HEK293 (cell line): Measurements from ENCODE around the gene RECK.

ENCODE experiments used
- CTCF ChIA-PET: fragments of 350-600 bp; formaldehyde crosslinking; extraction: SDS; loops from one replicate; lab custom pipeline; 2021; ENCODE audit warnings: antibody characterized with exemption; lab: Yijun Ruan, JAX
- POLR2A ChIA-PET: fragments of 300-600 bp; formaldehyde crosslinking; extraction: SDS; loops from one replicate; lab custom pipeline; 2020; ENCODE audit warnings: antibody characterized with exemption, inconsistent platforms; lab: Yijun Ruan, JAX
- H3K27ac ChIP-seq: fragments of 200-500 bp; sonication (Bioruptor generic); 2 replicates; pipeline ENCODE4 v1.5.1; 2014; ENCODE audit warnings: low read depth, low read length, control low read depth, inconsistent platforms; ENCODE audit errors: extremely low read depth
- H3K36me3 ChIP-seq, 2 experiments: fragments of 200-500 bp in 1 of 2; sonication (Bioruptor generic) in 1 of 2; 1 replicate in 1 of 2; 2 replicates in 1 of 2; pipeline ENCODE4 v1.5.1; 2014 to 2017; ENCODE audit warnings: inconsistent platforms in 2 of 2, low read length in 2 of 2; ENCODE audit not compliant: control insufficient read depth in 2 of 2, insufficient read depth in 1 of 2
- H3K4me1 ChIP-seq: fragments of 200-500 bp; sonication (Bioruptor generic); 2 replicates; pipeline ENCODE4 v1.5.1; 2014; ENCODE audit warnings: mild to moderate bottlenecking, low read length, inconsistent platforms; ENCODE audit not compliant: control insufficient read depth, insufficient read depth
- H3K4me3 ChIP-seq: 2 replicates; pipeline ENCODE4 v1.5.1; 2011; ENCODE audit warnings: low read depth, mild to moderate bottlenecking, control low read depth, low read length, moderate library complexity
- H3K9me3 ChIP-seq: fragments of 200-500 bp; sonication (Bioruptor generic); 2 replicates; pipeline ENCODE4 v1.5.1; 2014; ENCODE audit warnings: low read depth, low read length, inconsistent platforms; ENCODE audit not compliant: control insufficient read depth, insufficient read depth
- BCL11A ChIP-seq: fragments of 450-650 bp; formaldehyde crosslinking; IDR thresholded peaks from 2 replicates; pipeline ENCODE4 v1.5.1; 2016; ENCODE audit warnings: low read depth, missing biosample characterization, missing genetic modification characterization
- GLIS1 ChIP-seq: fragments of 450-650 bp; formaldehyde crosslinking; IDR thresholded peaks from 2 replicates; pipeline ENCODE4 v1.5.1; 2016; ENCODE audit warnings: missing biosample characterization, missing genetic modification characterization
- HOXD13 ChIP-seq: sonication (generic); formaldehyde crosslinking; IDR thresholded peaks from 2 replicates; pipeline ENCODE4 v1.8.0; 2022; ENCODE audit warnings: missing genetic modification reagents, borderline replicate concordance
- KLF7 ChIP-seq: fragments of 450-650 bp; formaldehyde crosslinking; IDR thresholded peaks from 2 replicates; pipeline ENCODE4 v1.5.1; 2016; ENCODE audit warnings: missing biosample characterization, missing genetic modification characterization, borderline replicate concordance
- OSR2 ChIP-seq: fragments of 450-650 bp; formaldehyde crosslinking; IDR thresholded peaks from 2 replicates; pipeline ENCODE4 v1.5.1; 2016; ENCODE audit warnings: missing biosample characterization, missing genetic modification characterization
- SALL2 ChIP-seq: fragments of 450-650 bp; formaldehyde crosslinking; IDR thresholded peaks from 2 replicates; pipeline ENCODE4 v1.5.0; 2017; ENCODE audit warnings: missing biosample characterization, mild to moderate bottlenecking, missing genetic modification characterization, borderline replicate concordance
- SETDB1 ChIP-seq: IDR thresholded peaks from one replicate; pipeline ENCODE4 v1.6.1; 2017; ENCODE audit warnings: mild to moderate bottlenecking, low read length, moderate library complexity, mixed read lengths; ENCODE audit not compliant: insufficient read length
- TCF7L2 ChIP-seq: IDR thresholded peaks from 2 replicates; pipeline ENCODE4 v1.6.1; 2011; ENCODE audit warnings: low read depth, mild to moderate bottlenecking, inconsistent platforms, low read length, moderate library complexity, borderline replicate concordance
- YY1 ChIP-seq: fragments of 450-650 bp; formaldehyde crosslinking; IDR thresholded peaks from 2 replicates; pipeline ENCODE4 v1.5.1; 2018; ENCODE audit warnings: missing biosample characterization, missing genetic modification characterization
- YY2 ChIP-seq: fragments of 450-650 bp; formaldehyde crosslinking; IDR thresholded peaks from 2 replicates; pipeline ENCODE4 v1.5.1; 2016; ENCODE audit warnings: missing biosample characterization, missing genetic modification characterization
- ZFP3 ChIP-seq: fragments of 450-650 bp; formaldehyde crosslinking; IDR thresholded peaks from 2 replicates; pipeline ENCODE4 v1.5.1; 2016; ENCODE audit warnings: low read depth, missing biosample characterization, missing genetic modification characterization
- ZFP37 ChIP-seq: fragments of 450-650 bp; formaldehyde crosslinking; IDR thresholded peaks from 2 replicates; pipeline ENCODE4 v1.5.1; 2016; ENCODE audit warnings: missing biosample characterization, missing genetic modification characterization
- ZFP69B ChIP-seq: fragments of 450-650 bp; formaldehyde crosslinking; IDR thresholded peaks from 2 replicates; pipeline ENCODE4 v1.5.1; 2016; ENCODE audit warnings: missing biosample characterization, missing genetic modification characterization
- ZNF157 ChIP-seq: fragments of 450-650 bp; formaldehyde crosslinking; IDR thresholded peaks from 2 replicates; pipeline ENCODE4 v1.5.1; 2016; ENCODE audit warnings: missing biosample characterization, missing genetic modification characterization
- ZNF169 ChIP-seq: fragments of 450-650 bp; formaldehyde crosslinking; IDR thresholded peaks from 2 replicates; pipeline ENCODE4 v1.5.1; 2016; ENCODE audit warnings: missing biosample characterization, missing genetic modification characterization
- ZNF175 ChIP-seq: fragments of 450-650 bp; formaldehyde crosslinking; IDR thresholded peaks from 2 replicates; pipeline ENCODE4 v1.5.1; 2016; ENCODE audit warnings: missing biosample characterization, missing genetic modification characterization
- ZNF266 ChIP-seq: fragments of 450-650 bp; formaldehyde crosslinking; IDR thresholded peaks from 2 replicates; pipeline ENCODE4 v1.5.1; 2016; ENCODE audit warnings: missing biosample characterization, missing genetic modification characterization, low read depth
- ZNF292 ChIP-seq: fragments of 450-650 bp; formaldehyde crosslinking; IDR thresholded peaks from 2 replicates; pipeline ENCODE4 v1.5.1; 2016; ENCODE audit warnings: low read depth, missing biosample characterization, missing genetic modification characterization, borderline replicate concordance
- ZNF302 ChIP-seq: fragments of 450-650 bp; formaldehyde crosslinking; IDR thresholded peaks from 2 replicates; pipeline ENCODE4 v1.5.1; 2016; ENCODE audit warnings: missing biosample characterization, missing genetic modification characterization, low read depth
- ZNF341 ChIP-seq: fragments of 450-650 bp; formaldehyde crosslinking; IDR thresholded peaks from 2 replicates; pipeline ENCODE4; 2016; ENCODE audit warnings: low read depth, missing biosample characterization, missing genetic modification characterization
- ZNF37A ChIP-seq: fragments of 450-650 bp; IDR thresholded peaks from 2 replicates; pipeline ENCODE4 v1.5.1; 2018; ENCODE audit warnings: missing biosample characterization, missing genetic modification characterization
- ZNF404 ChIP-seq: fragments of 450-650 bp; formaldehyde crosslinking; IDR thresholded peaks from 2 replicates; pipeline ENCODE4 v1.5.1; 2017; ENCODE audit warnings: missing biosample characterization, missing genetic modification characterization
- ZNF473 ChIP-seq: fragments of 450-650 bp; formaldehyde crosslinking; IDR thresholded peaks from 2 replicates; pipeline ENCODE4 v1.5.1; 2017; ENCODE audit warnings: missing biosample characterization, missing genetic modification characterization
- ZNF501 ChIP-seq: fragments of 450-650 bp; formaldehyde crosslinking; IDR thresholded peaks from 2 replicates; pipeline ENCODE4 v1.5.1; 2016; ENCODE audit warnings: missing biosample characterization, missing genetic modification characterization
- ZNF548 ChIP-seq: fragments of 450-650 bp; formaldehyde crosslinking; IDR thresholded peaks from 2 replicates; pipeline ENCODE4 v1.5.1; 2016; ENCODE audit warnings: missing biosample characterization, missing genetic modification characterization
- ZNF555 ChIP-seq: fragments of 450-650 bp; formaldehyde crosslinking; conservative IDR thresholded peaks from 2 replicates; pipeline ENCODE4 v1.5.1; 2017; ENCODE audit warnings: missing biosample characterization, mild to moderate bottlenecking, missing genetic modification characterization, inconsistent platforms
- ZNF561 ChIP-seq: fragments of 450-650 bp; IDR thresholded peaks from 2 replicates; pipeline ENCODE4 v1.5.1; 2018; ENCODE audit warnings: missing biosample characterization, missing genetic modification characterization, borderline replicate concordance
- ZNF600 ChIP-seq: fragments of 450-650 bp; formaldehyde crosslinking; IDR thresholded peaks from 2 replicates; pipeline ENCODE4 v1.5.1; 2016; ENCODE audit warnings: missing biosample characterization, missing genetic modification characterization
- ZNF623 ChIP-seq: fragments of 450-650 bp; formaldehyde crosslinking; IDR thresholded peaks from 2 replicates; pipeline ENCODE4 v1.5.1; 2016; ENCODE audit warnings: missing biosample characterization, missing genetic modification characterization
- ZNF626 ChIP-seq: fragments of 450-650 bp; sonication (Bioruptor Pico); formaldehyde crosslinking; IDR thresholded peaks from 2 replicates; pipeline ENCODE4 v1.5.1; 2018; ENCODE audit warnings: missing biosample characterization, missing genetic modification characterization, inconsistent platforms
- ZNF664 ChIP-seq: fragments of 450-650 bp; formaldehyde crosslinking; IDR thresholded peaks from 2 replicates; pipeline ENCODE4 v1.5.1; 2016; ENCODE audit warnings: missing biosample characterization, missing genetic modification characterization
- ZNF707 ChIP-seq: fragments of 450-650 bp; formaldehyde crosslinking; IDR thresholded peaks from 2 replicates; pipeline ENCODE4 v1.5.1; 2016; ENCODE audit warnings: missing biosample characterization, missing genetic modification characterization
- TF ChIP-seq, protein P1 (sequence below): fragments of 450-650 bp; formaldehyde crosslinking; IDR thresholded peaks from 2 replicates; pipeline ENCODE4 v1.5.1; 2017; ENCODE audit warnings: missing biosample characterization, missing genetic modification characterization
- TF ChIP-seq, protein P2 (sequence below): fragments of 450-650 bp; formaldehyde crosslinking; IDR thresholded peaks from 2 replicates; pipeline ENCODE4 v1.5.1; 2016; ENCODE audit warnings: missing biosample characterization, missing genetic modification characterization, borderline replicate concordance
- TF ChIP-seq, protein P3 (sequence below): fragments of 450-650 bp; formaldehyde crosslinking; IDR thresholded peaks from 2 replicates; pipeline ENCODE4 v1.5.1; 2017; ENCODE audit warnings: missing biosample characterization, mild to moderate bottlenecking, missing genetic modification characterization, moderate library complexity

RECK gene

DNA sequence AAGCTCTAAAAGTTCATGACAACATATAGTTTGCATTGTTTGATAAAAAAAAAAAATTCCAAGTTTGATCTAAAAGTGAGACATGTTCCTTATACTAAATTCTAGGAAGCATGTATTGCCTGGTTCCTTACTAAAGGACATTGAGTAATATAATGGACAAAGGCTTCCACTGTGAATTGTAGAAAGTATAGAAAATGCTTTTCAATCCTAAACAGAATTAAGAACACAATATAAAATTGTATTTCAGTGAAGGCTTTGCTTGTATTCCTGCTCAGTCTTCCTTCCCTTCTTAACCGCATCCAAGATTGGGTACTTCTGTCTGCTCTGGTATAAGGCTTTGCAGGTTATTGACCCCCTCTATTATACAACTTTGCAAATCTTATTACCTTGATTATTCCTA is 2.4 kb downstream of the RECK start:
- POLR2A ChIA-PET: interaction anchor here (0.7 kb wide), 1 partner anchor 107 kb away, joined by 3 read pairs; no protein-coding TSS in a partner anchor
- H3K4me3 ChIP-seq: no peak overlapping the region

DNA sequence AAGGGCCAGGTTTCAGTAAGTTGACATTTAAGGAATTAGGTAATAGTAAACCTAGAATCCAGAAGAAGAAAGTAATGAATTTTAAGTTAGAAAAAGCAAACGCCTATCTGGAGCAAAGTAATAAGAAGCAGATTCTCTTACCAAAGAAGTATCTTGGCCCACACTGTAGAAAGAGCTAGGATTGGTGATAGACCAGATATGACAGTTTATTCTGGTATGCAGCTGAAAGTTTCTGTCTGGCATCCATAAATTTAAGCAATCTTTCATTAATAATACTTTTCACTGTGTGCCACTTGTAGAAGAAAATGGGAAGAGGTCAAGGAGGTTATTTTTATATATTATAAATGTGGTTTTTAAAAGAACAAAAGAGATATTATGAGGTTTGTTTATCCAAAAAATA is 3.0 kb downstream of the RECK start:
- no peak overlapping the region for H3K4me3 ChIP-seq
- H3K4me1 ChIP-seq: peaks cover 6% of the 10 kb centered on the region
- no peaks in the 10 kb centered on the region for H3K36me3 ChIP-seq
- CTCF ChIA-PET: interaction anchor here (0.6 to 1.3 kb wide), 4 partner anchors 11 to 137 kb away, joined by 3 to 6 read pairs (median 4); no protein-coding TSS in a partner anchor
- no peaks in the 10 kb centered on the region for H3K9me3 ChIP-seq
- H3K27ac ChIP-seq: no peak overlapping the region
- POLR2A ChIA-PET: interaction anchor here (0.9 kb wide), 1 partner anchor 151 kb away, joined by 3 read pairs; the partner anchor contains the start of gene CLTA
- TF ChIP-seq ZFP3 (tag by site-specific recombination): no peak
- no peak for TF ChIP-seq YY2
- no peak for TF ChIP-seq ZNF302 (tag by site-specific recombination)
- no peak for TF ChIP-seq ZNF555 (tag by site-specific recombination)
- TF ChIP-seq ZNF175 (tag by site-specific recombination): no peak
- no peak for TF ChIP-seq ZNF37A (tag by site-specific recombination)
- TF ChIP-seq, protein P1, sequence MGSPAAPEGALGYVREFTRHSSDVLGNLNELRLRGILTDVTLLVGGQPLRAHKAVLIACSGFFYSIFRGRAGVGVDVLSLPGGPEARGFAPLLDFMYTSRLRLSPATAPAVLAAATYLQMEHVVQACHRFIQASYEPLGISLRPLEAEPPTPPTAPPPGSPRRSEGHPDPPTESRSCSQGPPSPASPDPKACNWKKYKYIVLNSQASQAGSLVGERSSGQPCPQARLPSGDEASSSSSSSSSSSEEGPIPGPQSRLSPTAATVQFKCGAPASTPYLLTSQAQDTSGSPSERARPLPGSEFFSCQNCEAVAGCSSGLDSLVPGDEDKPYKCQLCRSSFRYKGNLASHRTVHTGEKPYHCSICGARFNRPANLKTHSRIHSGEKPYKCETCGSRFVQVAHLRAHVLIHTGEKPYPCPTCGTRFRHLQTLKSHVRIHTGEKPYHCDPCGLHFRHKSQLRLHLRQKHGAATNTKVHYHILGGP: no peak
- TF ChIP-seq ZNF626 (tag by site-specific recombination): no peak
- TF ChIP-seq ZFP37 (tag by site-specific recombination): no peak
- TF ChIP-seq ZNF501 (tag by site-specific recombination): no peak
- TF ChIP-seq ZNF473 (tag by site-specific recombination): no peak
- TF ChIP-seq ZNF600 (tag by site-specific recombination): no peak
- no peak for TF ChIP-seq SETDB1
- no peak for TF ChIP-seq ZNF561 (tag by site-specific recombination)
- no peak for TF ChIP-seq ZNF157
- TF ChIP-seq KLF7 (tag by site-specific recombination): no peak
- TF ChIP-seq ZNF664: no peak

More for the DNA sequence above, 2.4 kb downstream of the RECK start:
- CTCF ChIA-PET: interaction anchor here (0.6 to 7.5 kb wide), 7 partner anchors 12 to 136 kb away, joined by 3 to 58 read pairs (median 3); no protein-coding TSS in a partner anchor
- Histone ChIP-seq H3K36me3 (no peaks in the 10 kb centered on the region), H3K9me3 (no peaks in the 10 kb centered on the region), H3K27ac (no peak overlapping the region), H3K4me1 (peaks cover 6% of the 10 kb centered on the region)
- TF ChIP-seq ZNF626 (tag by site-specific recombination) (no peak), ZNF404 (no peak), SALL2 (tag by site-specific recombination) (no peak), ZNF707 (tag by site-specific recombination) (no peak), HOXD13 (CRISPR knock-in tag) (no peak), ZNF266 (tag by site-specific recombination) (no peak), BCL11A (no peak), ZFP69B (tag by site-specific recombination) (no peak), OSR2 (tag by site-specific recombination) (no peak), ZNF548 (tag by site-specific recombination) (no peak), ZNF341 (tag by site-specific recombination) (no peak), TCF7L2 (no peak), YY1 (no peak), GLIS1 (tag by site-specific recombination) (no peak), ZNF169 (tag by site-specific recombination) (no peak), ZFP3 (tag by site-specific recombination) (no peak), ZNF623 (tag by site-specific recombination) (no peak), ZNF292 (no peak)
- TF ChIP-seq, protein P2, sequence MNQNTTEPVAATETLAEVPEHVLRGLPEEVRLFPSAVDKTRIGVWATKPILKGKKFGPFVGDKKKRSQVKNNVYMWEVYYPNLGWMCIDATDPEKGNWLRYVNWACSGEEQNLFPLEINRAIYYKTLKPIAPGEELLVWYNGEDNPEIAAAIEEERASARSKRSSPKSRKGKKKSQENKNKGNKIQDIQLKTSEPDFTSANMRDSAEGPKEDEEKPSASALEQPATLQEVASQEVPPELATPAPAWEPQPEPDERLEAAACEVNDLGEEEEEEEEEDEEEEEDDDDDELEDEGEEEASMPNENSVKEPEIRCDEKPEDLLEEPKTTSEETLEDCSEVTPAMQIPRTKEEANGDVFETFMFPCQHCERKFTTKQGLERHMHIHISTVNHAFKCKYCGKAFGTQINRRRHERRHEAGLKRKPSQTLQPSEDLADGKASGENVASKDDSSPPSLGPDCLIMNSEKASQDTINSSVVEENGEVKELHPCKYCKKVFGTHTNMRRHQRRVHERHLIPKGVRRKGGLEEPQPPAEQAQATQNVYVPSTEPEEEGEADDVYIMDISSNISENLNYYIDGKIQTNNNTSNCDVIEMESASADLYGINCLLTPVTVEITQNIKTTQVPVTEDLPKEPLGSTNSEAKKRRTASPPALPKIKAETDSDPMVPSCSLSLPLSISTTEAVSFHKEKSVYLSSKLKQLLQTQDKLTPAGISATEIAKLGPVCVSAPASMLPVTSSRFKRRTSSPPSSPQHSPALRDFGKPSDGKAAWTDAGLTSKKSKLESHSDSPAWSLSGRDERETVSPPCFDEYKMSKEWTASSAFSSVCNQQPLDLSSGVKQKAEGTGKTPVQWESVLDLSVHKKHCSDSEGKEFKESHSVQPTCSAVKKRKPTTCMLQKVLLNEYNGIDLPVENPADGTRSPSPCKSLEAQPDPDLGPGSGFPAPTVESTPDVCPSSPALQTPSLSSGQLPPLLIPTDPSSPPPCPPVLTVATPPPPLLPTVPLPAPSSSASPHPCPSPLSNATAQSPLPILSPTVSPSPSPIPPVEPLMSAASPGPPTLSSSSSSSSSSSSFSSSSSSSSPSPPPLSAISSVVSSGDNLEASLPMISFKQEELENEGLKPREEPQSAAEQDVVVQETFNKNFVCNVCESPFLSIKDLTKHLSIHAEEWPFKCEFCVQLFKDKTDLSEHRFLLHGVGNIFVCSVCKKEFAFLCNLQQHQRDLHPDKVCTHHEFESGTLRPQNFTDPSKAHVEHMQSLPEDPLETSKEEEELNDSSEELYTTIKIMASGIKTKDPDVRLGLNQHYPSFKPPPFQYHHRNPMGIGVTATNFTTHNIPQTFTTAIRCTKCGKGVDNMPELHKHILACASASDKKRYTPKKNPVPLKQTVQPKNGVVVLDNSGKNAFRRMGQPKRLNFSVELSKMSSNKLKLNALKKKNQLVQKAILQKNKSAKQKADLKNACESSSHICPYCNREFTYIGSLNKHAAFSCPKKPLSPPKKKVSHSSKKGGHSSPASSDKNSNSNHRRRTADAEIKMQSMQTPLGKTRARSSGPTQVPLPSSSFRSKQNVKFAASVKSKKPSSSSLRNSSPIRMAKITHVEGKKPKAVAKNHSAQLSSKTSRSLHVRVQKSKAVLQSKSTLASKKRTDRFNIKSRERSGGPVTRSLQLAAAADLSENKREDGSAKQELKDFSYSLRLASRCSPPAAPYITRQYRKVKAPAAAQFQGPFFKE (tag by site-specific recombination): no peak
- TF ChIP-seq, protein P3, sequence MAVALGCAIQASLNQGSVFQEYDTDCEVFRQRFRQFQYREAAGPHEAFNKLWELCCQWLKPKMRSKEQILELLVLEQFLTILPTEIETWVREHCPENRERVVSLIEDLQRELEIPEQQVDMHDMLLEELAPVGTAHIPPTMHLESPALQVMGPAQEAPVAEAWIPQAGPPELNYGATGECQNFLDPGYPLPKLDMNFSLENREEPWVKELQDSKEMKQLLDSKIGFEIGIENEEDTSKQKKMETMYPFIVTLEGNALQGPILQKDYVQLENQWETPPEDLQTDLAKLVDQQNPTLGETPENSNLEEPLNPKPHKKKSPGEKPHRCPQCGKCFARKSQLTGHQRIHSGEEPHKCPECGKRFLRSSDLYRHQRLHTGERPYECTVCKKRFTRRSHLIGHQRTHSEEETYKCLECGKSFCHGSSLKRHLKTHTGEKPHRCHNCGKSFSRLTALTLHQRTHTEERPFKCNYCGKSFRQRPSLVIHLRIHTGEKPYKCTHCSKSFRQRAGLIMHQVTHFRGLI (tag by site-specific recombination): no peak
